ENCODE results near the gene PTBP1.
"Not testable (repeated sequence)": the region's sequence is repeated elsewhere in the genome, so short reads cannot be mapped to it uniquely, and the experiment has no call there.

The PTBP1 gene

DNA sequence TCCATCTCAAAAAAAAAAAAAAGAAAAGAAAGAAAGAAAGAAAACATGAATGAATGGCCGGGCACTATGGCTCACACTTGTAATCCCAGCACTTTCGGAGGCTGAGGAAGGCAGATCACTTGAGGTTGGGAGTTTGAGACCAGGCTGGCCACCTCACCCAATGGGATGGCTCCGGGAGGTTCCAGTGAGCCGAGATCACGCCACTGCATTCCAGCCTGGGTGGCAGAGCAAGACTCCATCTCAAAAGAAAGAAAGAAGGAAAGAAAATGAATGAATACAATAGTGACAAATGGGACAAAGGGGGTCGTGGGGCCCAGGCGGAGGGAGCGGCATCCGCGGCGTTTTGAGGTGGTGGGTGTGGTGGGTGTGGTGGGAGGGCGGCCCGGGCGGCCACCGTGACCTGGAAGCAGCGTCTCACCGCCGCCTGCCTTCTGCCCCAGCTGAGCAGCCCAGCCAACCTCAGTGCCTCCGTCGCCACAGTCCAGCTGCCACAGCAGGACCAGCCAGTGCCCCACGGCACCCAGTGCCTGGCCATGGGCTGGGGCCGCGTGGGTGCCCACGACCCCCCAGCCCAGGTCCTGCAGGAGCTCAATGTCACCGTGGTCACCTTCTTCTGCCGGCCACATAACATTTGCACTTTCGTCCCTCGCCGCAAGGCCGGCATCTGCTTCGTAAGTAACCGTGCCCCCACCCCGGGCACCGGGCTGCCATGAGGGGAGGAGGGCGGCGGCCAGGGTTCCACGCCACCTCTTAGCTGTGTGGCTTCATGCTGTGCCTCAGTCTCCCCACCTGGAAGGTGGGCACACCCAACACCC lies 48.7 kb downstream of the PTBP1 start:
- TF ChIP-seq TAF1 (IDR thresholded peaks at IDR 0.05; ENCODE audit: borderline replicate concordance, low read depth, low read length) = no peak
- no peak for TF ChIP-seq POLR2AphosphoS5 (IDR thresholded peaks at IDR 0.05; ENCODE audit: low read depth, low read length)
- no peak for TF ChIP-seq POLR2A (IDR thresholded peaks at IDR 0.05; ENCODE audit: low read depth, low read length)
- FAIRE-seq = no peak
- DNase-seq (ENCODE audit: insufficient read length) = no peak

DNA sequence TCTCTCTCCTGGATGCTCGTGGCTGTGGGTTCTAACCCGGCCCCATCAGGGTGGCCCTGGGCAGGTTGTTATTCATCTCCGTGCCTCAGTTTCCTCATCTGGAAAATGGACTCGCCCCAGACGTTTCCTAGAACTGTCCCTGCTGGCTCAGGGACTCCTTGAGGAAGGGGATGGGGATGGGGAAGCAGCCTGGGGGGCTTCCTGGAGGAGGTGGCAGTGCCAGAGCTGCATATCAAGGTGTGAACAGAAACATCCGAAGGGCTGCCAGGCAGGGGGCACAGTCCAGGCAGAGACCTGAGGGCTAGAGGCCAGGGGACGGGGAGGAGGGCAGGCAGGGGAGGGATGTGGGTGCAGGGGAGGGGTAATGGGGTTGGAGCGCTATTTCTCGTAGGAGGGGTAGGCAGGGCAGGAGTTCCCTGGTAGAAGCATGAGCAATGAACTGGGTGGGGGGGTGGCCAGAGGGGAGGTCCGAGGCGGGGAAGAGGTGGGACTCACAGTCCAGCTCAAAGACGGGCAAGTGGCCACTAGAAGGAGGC lies 51.2 kb downstream of the PTBP1 start:
- FAIRE-seq = no peak
- DNase-seq (ENCODE audit: insufficient read length) = no peak
- TF ChIP-seq POLR2AphosphoS5 (IDR thresholded peaks at IDR 0.05; ENCODE audit: low read depth, low read length) = no peak
- TF ChIP-seq POLR2A (IDR thresholded peaks at IDR 0.05; ENCODE audit: low read depth, low read length) = no peak
- no peak for TF ChIP-seq TAF1 (IDR thresholded peaks at IDR 0.05; ENCODE audit: borderline replicate concordance, low read depth, low read length)

DNA sequence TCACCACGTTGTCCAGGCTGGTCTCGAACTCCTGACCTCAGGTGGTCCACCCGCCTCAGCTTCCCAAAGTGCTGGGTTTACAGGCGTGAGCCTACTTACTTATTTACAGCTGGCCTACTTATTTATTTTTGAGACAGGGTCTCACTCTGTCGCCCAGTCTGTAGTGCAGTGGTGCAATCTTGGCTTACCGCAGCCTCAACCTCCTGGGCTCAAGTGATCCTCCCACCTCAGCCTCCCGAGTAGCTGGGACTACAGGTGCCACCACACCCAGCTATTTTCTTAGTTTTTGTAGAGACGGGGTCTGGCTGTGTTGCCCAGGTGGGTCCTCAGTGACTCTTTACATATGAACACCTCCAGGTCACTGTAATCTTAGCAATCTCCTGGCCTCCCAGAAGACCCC lies 51.9 kb downstream of the PTBP1 start:
- not testable (repeated sequence) for FAIRE-seq

GRCh38 chr19:850221-850978 lies 53.1 kb downstream of the PTBP1 start:
- TF ChIP-seq TAF1 (IDR thresholded peaks at IDR 0.05; ENCODE audit: borderline replicate concordance, low read depth, low read length) (no peak), POLR2AphosphoS5 (IDR thresholded peaks at IDR 0.05; ENCODE audit: low read depth, low read length) (no peak), POLR2A (IDR thresholded peaks at IDR 0.05; ENCODE audit: low read depth, low read length) (no peak)
- FAIRE-seq (no peak), DNase-seq (ENCODE audit: insufficient read length) (no peak)

More for the DNA sequence above, 51.9 kb downstream of the PTBP1 start:
- not testable (repeated sequence) for DNase-seq (ENCODE audit: insufficient read length)

GRCh38 chr19:850979-851335 lies 53.7 kb downstream of the PTBP1 start:
- DNase-seq (ENCODE audit: insufficient read length) (no peak), FAIRE-seq (no peak)
- TF ChIP-seq TAF1 (IDR thresholded peaks at IDR 0.05; ENCODE audit: borderline replicate concordance, low read depth, low read length) = no peak

DNA sequence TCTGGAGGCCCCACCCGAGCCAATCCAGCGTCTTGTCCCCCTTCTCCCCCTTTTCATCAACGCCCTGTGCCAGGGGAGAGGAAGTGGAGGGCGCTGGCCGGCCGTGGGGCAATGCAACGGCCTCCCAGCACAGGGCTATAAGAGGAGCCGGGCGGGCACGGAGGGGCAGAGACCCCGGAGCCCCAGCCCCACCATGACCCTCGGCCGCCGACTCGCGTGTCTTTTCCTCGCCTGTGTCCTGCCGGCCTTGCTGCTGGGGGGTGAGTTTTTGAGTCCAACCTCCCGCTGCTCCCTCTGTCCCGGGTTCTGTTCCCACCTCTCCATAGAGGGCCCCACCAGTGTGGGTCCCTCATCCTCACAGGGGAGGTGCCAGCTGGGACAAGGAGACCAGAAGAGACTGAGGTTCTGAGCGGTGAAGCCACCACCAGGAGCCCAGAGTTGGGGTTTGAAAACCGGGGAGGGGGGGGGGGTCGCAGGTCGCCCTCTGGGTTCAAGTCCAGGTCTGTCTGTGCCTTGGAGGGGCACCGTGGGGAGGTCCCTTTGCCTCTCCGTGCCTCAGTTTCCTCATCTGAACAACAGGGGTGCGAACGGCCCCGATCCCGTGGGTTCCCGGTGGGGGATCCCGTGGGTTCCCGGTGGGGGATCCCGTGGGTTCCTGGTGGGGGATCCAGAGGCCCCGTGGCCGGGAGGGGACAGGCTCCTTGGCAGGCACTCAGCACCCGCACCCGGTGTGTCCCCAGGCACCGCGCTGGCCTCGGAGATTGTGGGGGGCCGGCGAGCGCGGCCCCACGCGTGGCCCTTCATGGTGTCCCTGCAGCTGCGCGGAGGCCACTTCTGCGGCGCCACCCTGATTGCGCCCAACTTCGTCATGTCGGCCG lies 55.1 kb downstream of the PTBP1 start, which contains the start of gene ELANE:
ELANE (plus strand) TSS at position 168 of the 878 bp plus-strand sequence; CDS start at position 194, 26 bp downstream.
- TF ChIP-seq POLR2A (IDR thresholded peaks at IDR 0.05; ENCODE audit: low read depth, low read length) (no peak), POLR2AphosphoS5 (IDR thresholded peaks at IDR 0.05; ENCODE audit: low read depth, low read length) (no peak), TAF1 (IDR thresholded peaks at IDR 0.05; ENCODE audit: borderline replicate concordance, low read depth, low read length) (no peak)
- FAIRE-seq (no peak), DNase-seq (ENCODE audit: insufficient read length) (no peak)

DNA sequence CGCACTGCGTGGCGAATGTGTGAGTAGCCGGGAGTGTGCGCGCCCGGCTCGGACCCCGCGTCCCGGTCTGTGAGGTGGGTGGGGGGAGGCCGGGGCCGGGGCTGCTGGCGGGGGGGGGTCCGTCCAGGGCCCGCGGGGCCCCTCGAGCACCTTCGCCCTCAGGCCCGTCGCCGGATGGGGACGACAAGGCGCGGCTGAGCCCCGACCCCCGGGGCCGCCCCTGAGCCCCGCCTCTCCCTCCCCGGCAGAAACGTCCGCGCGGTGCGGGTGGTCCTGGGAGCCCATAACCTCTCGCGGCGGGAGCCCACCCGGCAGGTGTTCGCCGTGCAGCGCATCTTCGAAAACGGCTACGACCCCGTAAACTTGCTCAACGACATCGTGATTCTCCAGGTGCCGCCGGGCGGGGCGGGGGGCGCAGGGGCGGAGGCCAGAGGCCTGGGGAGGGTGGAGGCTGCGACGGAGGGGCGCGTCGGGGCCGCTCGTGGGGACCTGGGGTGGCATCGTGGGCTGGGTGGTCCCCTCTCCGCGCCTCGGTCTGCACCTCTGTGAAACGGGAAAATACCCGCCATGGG lies 55.8 kb downstream of the PTBP1 start:
- FAIRE-seq (no peak), DNase-seq (ENCODE audit: insufficient read length) (no peak)
- no peak for TF ChIP-seq POLR2AphosphoS5 (IDR thresholded peaks at IDR 0.05; ENCODE audit: low read depth, low read length)
- no peak for TF ChIP-seq POLR2A (IDR thresholded peaks at IDR 0.05; ENCODE audit: low read depth, low read length)

GRCh38 chr19:853614-854220 lies 56.5 kb downstream of the PTBP1 start:
- DNase-seq (ENCODE audit: insufficient read length); FAIRE-seq: not testable (repeated sequence)

GRCh38 chr19:854549-854948 lies 57.3 kb downstream of the PTBP1 start:
- DNase-seq (ENCODE audit: insufficient read length) = no peak
- TF ChIP-seq POLR2AphosphoS5 (IDR thresholded peaks at IDR 0.05; ENCODE audit: low read depth, low read length) (no peak), TAF1 (IDR thresholded peaks at IDR 0.05; ENCODE audit: borderline replicate concordance, low read depth, low read length) (no peak), POLR2A (IDR thresholded peaks at IDR 0.05; ENCODE audit: low read depth, low read length) (no peak)
- FAIRE-seq = no peak

DNA sequence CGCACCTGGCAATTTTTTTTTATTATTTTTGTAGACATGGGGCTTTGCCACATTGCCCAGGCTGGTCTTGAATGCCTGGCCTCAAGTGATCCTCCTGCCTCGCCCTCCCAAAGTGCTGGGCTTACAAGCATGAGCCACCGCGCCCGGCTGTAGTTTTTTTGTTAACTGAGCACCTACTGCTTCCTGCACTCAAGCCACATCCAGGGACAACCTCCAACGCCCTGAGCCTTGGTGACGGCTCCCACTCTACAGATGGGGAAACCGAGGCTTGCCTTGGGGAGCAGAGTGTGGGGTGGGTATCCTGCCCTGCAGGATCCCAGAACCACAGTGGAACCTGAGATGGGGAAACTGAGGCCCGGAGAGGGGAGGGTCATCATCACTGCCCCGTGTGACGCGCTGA lies 57.9 kb downstream of the PTBP1 start:
- DNase-seq (ENCODE audit: insufficient read length) = no peak
- FAIRE-seq = no peak
- TF ChIP-seq TAF1 (IDR thresholded peaks at IDR 0.05; ENCODE audit: borderline replicate concordance, low read depth, low read length) (no peak), POLR2AphosphoS5 (IDR thresholded peaks at IDR 0.05; ENCODE audit: low read depth, low read length) (no peak), POLR2A (IDR thresholded peaks at IDR 0.05; ENCODE audit: low read depth, low read length) (no peak)

DNA sequence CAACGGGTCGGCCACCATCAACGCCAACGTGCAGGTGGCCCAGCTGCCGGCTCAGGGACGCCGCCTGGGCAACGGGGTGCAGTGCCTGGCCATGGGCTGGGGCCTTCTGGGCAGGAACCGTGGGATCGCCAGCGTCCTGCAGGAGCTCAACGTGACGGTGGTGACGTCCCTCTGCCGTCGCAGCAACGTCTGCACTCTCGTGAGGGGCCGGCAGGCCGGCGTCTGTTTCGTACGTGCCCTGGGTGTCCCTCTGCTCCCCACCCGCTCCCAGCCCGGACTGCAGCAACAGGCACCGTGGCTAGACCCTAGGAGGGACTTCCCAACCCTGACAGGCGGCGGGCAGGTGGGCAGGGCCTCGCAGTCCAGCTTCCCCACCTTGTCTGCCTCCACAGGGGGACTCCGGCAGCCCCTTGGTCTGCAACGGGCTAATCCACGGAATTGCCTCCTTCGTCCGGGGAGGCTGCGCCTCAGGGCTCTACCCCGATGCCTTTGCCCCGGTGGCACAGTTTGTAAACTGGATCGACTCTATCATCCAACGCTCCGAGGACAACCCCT lies 58.4 kb downstream of the PTBP1 start:
- DNase-seq (ENCODE audit: insufficient read length) = no peak
- no peak for FAIRE-seq

More for the DNA sequence above, 58.4 kb downstream of the PTBP1 start:
- TF ChIP-seq TAF1 (IDR thresholded peaks at IDR 0.05; ENCODE audit: borderline replicate concordance, low read depth, low read length) (no peak), POLR2A (IDR thresholded peaks at IDR 0.05; ENCODE audit: low read depth, low read length) (no peak), POLR2AphosphoS5 (IDR thresholded peaks at IDR 0.05; ENCODE audit: low read depth, low read length) (no peak)

Data from GM12892 (cell line).